K562 (cell line): ENCODE data around the gene TUBA1A. TPM values are rescaled to one million over a fixed set of nuclear protein-coding genes. Genes with fewer than 3 reads are reported as not detected.
A peak's percentile ranks its signal among the peaks of the same experiment; 100 is the strongest.

Experiments
- ATF7 ChIP-seq: fragments of 450-650 bp; IDR thresholded peaks from 2 replicates; pipeline ENCODE4 v1.7.1; 2014; ENCODE audit warnings: mild to moderate bottlenecking, moderate library complexity
- CAMTA2 ChIP-seq: fragments of 250-450 bp; sonication (Bioruptor Pico); conservative IDR thresholded peaks from 2 replicates; pipeline ENCODE4 v1.5.1; 2022
- CBFB ChIP-seq: sonication (generic); formaldehyde crosslinking; IDR thresholded peaks from 2 replicates; pipeline ENCODE4 v1.4.0; 2020; ENCODE audit warnings: mild to moderate bottlenecking, missing genetic modification reagents
- CTBP1 ChIP-seq: fragments of 450-650 bp; IDR thresholded peaks from 2 replicates; pipeline ENCODE4 v1.6.1; 2016; ENCODE audit warnings: borderline replicate concordance
- EHMT2 ChIP-seq: fragments of 450-650 bp; IDR thresholded peaks from 2 replicates; pipeline ENCODE4 v1.6.1; 2018; ENCODE audit warnings: antibody characterized with exemption
- MTA1 ChIP-seq: fragments of 450-650 bp; IDR thresholded peaks from 2 replicates; pipeline ENCODE4 v1.6.1; 2017; ENCODE audit warnings: borderline replicate concordance
- RHOXF2B ChIP-seq: fragments of 250-450 bp; sonication (Bioruptor Pico); conservative IDR thresholded peaks from 2 replicates; pipeline ENCODE4 v1.5.1; 2021
- RUNX1 ChIP-seq: sonication (generic); IDR thresholded peaks from 2 replicates; pipeline ENCODE4 v1.6.1; 2016; ENCODE audit warnings: antibody characterized with exemption, low read depth
- TAL1 ChIP-seq: fragments of 450-650 bp; IDR thresholded peaks from 2 replicates; pipeline ENCODE4 v1.6.1; 2016; ENCODE audit warnings: mild to moderate bottlenecking
- ZFP30 ChIP-seq: fragments of 250-450 bp; sonication (Bioruptor Pico); IDR thresholded peaks from 2 replicates; pipeline ENCODE4 v1.8.0; 2022; ENCODE audit warnings: moderate library complexity, mild to moderate bottlenecking, inconsistent platforms, borderline replicate concordance
- ZNF518B ChIP-seq: fragments of 250-450 bp; sonication (Bioruptor Pico); IDR thresholded peaks from 2 replicates; pipeline ENCODE4 v1.5.0; 2021; ENCODE audit warnings: mild to moderate bottlenecking, moderate library complexity
- polyA plus RNA-seq, 8 experiments: library from polyadenylated mRNA; depleted of rRNA in 4 of 8; stranded (reverse) in 5 of 8; unstranded in 3 of 8; fragments of >200 nt; fragmentation: Nextera tagmentation in 2 of 8; fragmentation: Illumina TruSeq in 1 of 8; extraction: Ambion mirVana in 2 of 8; extraction: Trizol in 1 of 8; gene quantifications; 2 replicates each; pipeline versions ENCODE4 v1.2.1 to v1.2.3, GENCODE V29; 2011 to 2014; ENCODE audit warnings: inconsistent platforms in 1 of 8, missing spikeins in 1 of 8
- total RNA-seq, 7 experiments: library from RNA; depleted of rRNA in 6 of 7; stranded (reverse); fragments of >200 nt in 6 of 7; fragmentation: Illumina TruSeq in 2 of 7; extraction: Trizol in 2 of 7; gene quantifications; 2 replicates each; pipeline versions ENCODE4 v1.2.1 to v1.2.3, GENCODE V29; 2011 to 2021; ENCODE audit warnings: low replicate concordance in 1 of 7

TUBA1A gene
- total and polyA plus RNA-seq, 9 of the 15 experiments (the other 6 are each of a cell fraction or from before 2014, with no cell fraction given): 7.4 to 45.1 (median 11.9) TPM

DNA sequence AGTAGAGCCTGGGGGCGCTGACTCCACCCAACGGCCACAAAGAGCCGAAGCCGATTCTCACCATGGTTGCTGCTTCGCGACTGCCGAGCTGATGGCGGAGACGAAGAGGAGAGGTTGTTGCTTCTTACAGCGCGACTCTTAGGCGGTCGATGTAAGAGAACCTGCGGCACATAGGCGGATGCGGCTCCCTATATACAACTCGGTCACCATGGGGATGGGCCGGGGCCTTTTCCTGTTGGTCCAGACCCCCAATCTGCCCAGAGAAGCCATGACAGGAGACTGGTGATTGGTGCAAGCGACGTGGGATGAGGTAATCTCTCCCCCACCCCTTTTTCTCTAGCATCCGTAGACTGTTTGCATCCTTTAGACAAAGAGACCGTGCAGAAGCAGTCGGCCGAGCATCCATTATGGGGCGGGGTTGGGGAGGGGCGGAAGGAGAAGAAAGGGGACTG, at the start of gene TUBA1A (continued):
- TF ChIP-seq ZNF518B (no peak), ATF7 (peak; percentile 82; the same call in 1 of the 2 replicates), CAMTA2 (CRISPR knock-in tag) (no peak), RHOXF2B (CRISPR knock-in tag) (no peak), CBFB (CRISPR knock-in tag) (no peak), RUNX1 (no peak), ZFP30 (CRISPR knock-in tag) (no peak), MTA1 (no peak), CTBP1 (peak; percentile 91), EHMT2 (no peak), TAL1 (no peak)
